Endothelial cell of umbilical vein (primary cell): ENCODE measurements around the gene SPSB1. TPM values are rescaled to one million over a fixed set of nuclear protein-coding genes. Genes with fewer than 3 reads are reported as not detected.

Experiments
- BruUV-seq: library from RNA; stranded (reverse); fragments of 400-500 nt; replicated peaks from 2 replicates; lab custom pipeline; 2021; lab: Mats Ljungman, UMichigan
- CTCF ChIA-PET: fragments of 300-600, 350-600 bp; sonication (Branson Sonifier 250); formaldehyde crosslinking; loops from one replicate; lab custom pipeline; 2021; ENCODE audit warnings: antibody characterized with exemption, inconsistent platforms; lab: Charles Lee
- POLR2A ChIA-PET: fragments of 300-600, 350-600 bp; sonication (Branson Sonifier 250); formaldehyde crosslinking; loops from one replicate; lab custom pipeline; 2021; ENCODE audit warnings: antibody characterized with exemption, inconsistent platforms; lab: Charles Lee
- DNase-seq: peaks from one replicate; pipeline ENCODE4 v3.0.0-alpha.2; 2011; ENCODE audit warnings: low read depth, low spot score
- FAIRE-seq: peaks from 2 replicates; lab custom pipeline; 2011; peaks lifted over from hg19 to GRCh38; lab: Jason Lieb, UNC
- H2AFZ ChIP-seq: 2 replicates; pipeline ENCODE4 v1.6.0; 2012; ENCODE audit warnings: low read depth, low read length, control low read depth, inconsistent platforms
- H3K27ac ChIP-seq: 2 replicates; pipeline ENCODE4 v1.5.1; 2011; ENCODE audit warnings: low read depth, mild to moderate bottlenecking, control low read depth, low read length, moderate library complexity; ENCODE audit not compliant: insufficient read depth
- H3K27me3 ChIP-seq, 2 experiments: 2 replicates each; pipeline versions ENCODE4 v1.6.0 to v1.6.1; 2011; ENCODE audit warnings: low read length in 2 of 2, mixed read lengths in 1 of 2; ENCODE audit not compliant: control insufficient read depth in 2 of 2, insufficient read depth in 2 of 2
- H3K36me3 ChIP-seq, 2 experiments: 2 replicates in 1 of 2; 3 replicates in 1 of 2; pipeline ENCODE4 v1.5.1; 2011; ENCODE audit warnings: low read length in 2 of 2, mild to moderate bottlenecking in 1 of 2, moderate library complexity in 1 of 2; ENCODE audit not compliant: control insufficient read depth in 2 of 2, insufficient read depth in 2 of 2; ENCODE audit errors: extremely low read depth in 1 of 2
- H3K4me1 ChIP-seq: 3 replicates; pipeline ENCODE4 v1.5.1; 2011; ENCODE audit warnings: mild to moderate bottlenecking, low read length; ENCODE audit not compliant: control insufficient read depth, insufficient read depth; ENCODE audit errors: extremely low read depth
- H3K4me2 ChIP-seq: 2 replicates; pipeline ENCODE4 v1.6.1; 2011; ENCODE audit warnings: low read length, control low read depth, mixed read lengths; ENCODE audit not compliant: insufficient read depth
- H3K4me3 ChIP-seq, 3 experiments: fragments of 200-600 bp in 1 of 3; sonication (generic), shearing (Covaris generic) in 1 of 3; replicated peaks in 1 of 3; 2 replicates each; pipeline ENCODE4 v1.5.1; 2011 to 2016; ENCODE audit warnings: control low read depth in 3 of 3, low read length in 3 of 3, mild to moderate bottlenecking in 2 of 3, inconsistent platforms in 1 of 3, low read depth in 1 of 3, moderate library complexity in 1 of 3; ENCODE audit not compliant: insufficient read depth in 1 of 3
- H3K79me2 ChIP-seq: 2 replicates; pipeline ENCODE4 v1.6.0; 2012; ENCODE audit warnings: low read length, inconsistent platforms; ENCODE audit not compliant: control insufficient read depth, insufficient read depth
- H3K9ac ChIP-seq: replicated peaks from 2 replicates; pipeline ENCODE3; 2011; ENCODE audit warnings: low read length, control low read depth; ENCODE audit not compliant: insufficient read depth; ENCODE audit errors: extremely low read depth
- H3K9me1 ChIP-seq: replicated peaks from 3 replicates; pipeline ENCODE4 v1.6.0; 2011; ENCODE audit warnings: mild to moderate bottlenecking, low read length; ENCODE audit not compliant: control insufficient read depth, insufficient read depth; ENCODE audit errors: extremely low read depth
- H3K9me3 ChIP-seq: replicated peaks from 2 replicates; pipeline ENCODE4 v1.5.1; 2012; ENCODE audit warnings: low read length, inconsistent platforms; ENCODE audit not compliant: control insufficient read depth, insufficient read depth
- H4K20me1 ChIP-seq: replicated peaks from 2 replicates; pipeline ENCODE3; 2011; ENCODE audit warnings: mild to moderate bottlenecking, low read length; ENCODE audit not compliant: control insufficient read depth, insufficient read depth; ENCODE audit errors: extremely low read depth
- CTCF ChIP-seq, 2 donors: IDR thresholded peaks; 1 replicate in 1 of 2; 2 replicates in 1 of 2; pipeline ENCODE4 v1.5.1; 2011; ENCODE audit warnings: low read length in 2 of 2, mild to moderate bottlenecking in 2 of 2, moderate library complexity in 2 of 2, control low read depth in 1 of 2, inconsistent platforms in 1 of 2, low read depth in 1 of 2; ENCODE audit not compliant: insufficient read depth in 1 of 2; ENCODE audit errors: extremely low read depth in 1 of 2
- EZH2 ChIP-seq: IDR thresholded peaks from 2 replicates; pipeline ENCODE4 v1.6.1; 2012; ENCODE audit warnings: borderline replicate concordance, low read depth, mild to moderate bottlenecking, moderate library complexity, low read length, inconsistent platforms; ENCODE audit not compliant: severe bottlenecking
- FOS ChIP-seq: IDR thresholded peaks from 2 replicates; pipeline ENCODE4 v1.6.1; 2011; ENCODE audit warnings: mild to moderate bottlenecking, low read length, moderate library complexity, borderline replicate concordance; ENCODE audit not compliant: insufficient read depth
- GATA2 ChIP-seq: IDR thresholded peaks from 2 replicates; pipeline ENCODE4 v1.7.0; 2011; ENCODE audit warnings: low read depth, mild to moderate bottlenecking, moderate library complexity, mixed read lengths, low read length; ENCODE audit not compliant: insufficient read length, insufficient read depth
- JUN ChIP-seq: IDR thresholded peaks from 2 replicates; pipeline ENCODE4 v1.6.1; 2011; ENCODE audit warnings: borderline replicate concordance, low read depth; ENCODE audit not compliant: insufficient read length, insufficient read depth
- MAX ChIP-seq: IDR thresholded peaks from 2 replicates; pipeline ENCODE4 v1.6.1; 2011; ENCODE audit not compliant: insufficient read depth, insufficient read length
- MYC ChIP-seq: IDR thresholded peaks from one replicate; pipeline ENCODE4 v1.6.1; 2011; ENCODE audit warnings: mild to moderate bottlenecking, low read depth, low read length
- POLR2A ChIP-seq: IDR thresholded peaks from 2 replicates; pipeline ENCODE4 v1.6.1; 2012; ENCODE audit warnings: low read depth, mild to moderate bottlenecking, control low read depth, low read length
- POLR2AphosphoS5 ChIP-seq: IDR thresholded peaks from 2 replicates; pipeline ENCODE4 v1.6.1; 2012; ENCODE audit warnings: low read depth, mild to moderate bottlenecking, control low read depth, low read length, moderate library complexity; ENCODE audit not compliant: insufficient read depth
- dilution Hi-C: fragments of 300-500 bp; cut with MboI; formaldehyde crosslinking; loops from one replicate; pipeline ENCODE4 v1.15.0; 2019; ENCODE audit warnings: low sequenced_read_pairs; ENCODE audit not compliant: extremely low pct_ligation_motif_present
- intact Hi-C: fragments of 100-400 bp; cut with micrococcal nuclease; formaldehyde crosslinking; loops from one replicate; pipeline ENCODE4 v1.10.0; 2022
- polyA plus RNA-seq, 4 experiments: library from polyadenylated mRNA; depleted of rRNA in 3 of 4; stranded (reverse) in 3 of 4; unstranded in 1 of 4; fragments of >200 nt; gene quantifications; 2 replicates each; pipeline versions ENCODE4 v1.2.1 to v1.2.3, GENCODE V29; 2011 to 2012; ENCODE audit warnings: missing spikeins in 1 of 4
- total RNA-seq: library from RNA; stranded (reverse); gene quantifications from 2 replicates; pipeline ENCODE4 v1.2.3, GENCODE V29; 2021

Gene SPSB1
- total and polyA plus RNA-seq, 2 donors (not counting 3 experiments of a cell fraction or from before 2014, with no cell fraction given) = 41.9 to 61.2 TPM

GRCh38 chr1:9375912-9376311 lies 83.2 kb downstream of the SPSB1 start:
- TF ChIP-seq POLR2A (no peak), POLR2AphosphoS5 (no peak), EZH2 (no peak), JUN (no peak), FOS (no peak), MYC (no peak), MAX (no peak), CTCF (IDR thresholded peaks at IDR 0.05; ENCODE audit: extremely low read depth in 1 of 2, insufficient read depth in 1 of 2, low read depth in 1 of 2, low read length in 2 of 2) (no peak), GATA2 (no peak)
- POLR2A ChIA-PET = interaction anchor here (0.7 kb wide), 1 partner anchor 22 kb away, joined by 3 read pairs; no protein-coding TSS in a partner anchor
- no peak overlapping the region for H2AFZ ChIP-seq
- H4K20me1 ChIP-seq = no peaks in the 10 kb centered on the region
- CTCF ChIA-PET = interaction anchor here (1.2 to 1.8 kb wide), 2 partner anchors 10 to 22 kb away, joined by 4 to 6 read pairs; no protein-coding TSS in a partner anchor
- no peak for FAIRE-seq
- no peaks in the 10 kb centered on the region for H3K79me2 ChIP-seq
- peaks cover 0 to 2% of the 10 kb centered on the region in 2 experiments for H3K36me3 ChIP-seq
- H3K27ac ChIP-seq = no peak overlapping the region
- no peak overlapping the region for H3K4me2 ChIP-seq
- no peaks in the 10 kb centered on the region for H3K9me1 ChIP-seq
- H3K9ac ChIP-seq = no peak overlapping the region
- peaks cover 38% of the 10 kb centered on the region for H3K4me1 ChIP-seq
- no TSS peak for BruUV-seq
- H3K9me3 ChIP-seq = no peaks in the 10 kb centered on the region
- no peak for DNase-seq
- dilution Hi-C loops = no loop called here
- no peaks in the 10 kb centered on the region for H3K27me3 ChIP-seq
- intact Hi-C loops = loop anchor here (1.0 kb wide), 1 partner anchor 82 kb away; no protein-coding TSS in a partner anchor
- no peak overlapping the region for H3K4me3 ChIP-seq
